GM12892 (cell line): ENCODE measurements around the gene RALA.
"Not testable (repeated sequence)": the region's sequence is repeated elsewhere in the genome, so short reads cannot be mapped to it uniquely, and the experiment has no call there.

Experiments used
- DNase-seq: peaks from one replicate; pipeline ENCODE4 v3.0.0; 2011; ENCODE audit not compliant: insufficient read length
- FAIRE-seq: peaks from 2 replicates; lab custom pipeline; 2011; peaks lifted over from hg19 to GRCh38; lab: Jason Lieb, UNC
- POLR2A ChIP-seq: IDR thresholded peaks from 2 replicates; pipeline ENCODE4 v1.6.1; 2011; ENCODE audit warnings: low read depth, low read length, control low read depth
- POLR2AphosphoS5 ChIP-seq: IDR thresholded peaks from 2 replicates; pipeline ENCODE4 v1.6.1; 2011; ENCODE audit warnings: low read depth, low read length, control low read depth
- TAF1 ChIP-seq: IDR thresholded peaks from 2 replicates; pipeline ENCODE4 v1.6.1; 2011; ENCODE audit warnings: low read depth, mild to moderate bottlenecking, control low read depth, low read length, borderline replicate concordance

Gene RALA

GRCh38 chr7:39674406-39674805 lies 51.0 kb downstream of the RALA start:
- TF ChIP-seq POLR2A (no peak), TAF1 (no peak), POLR2AphosphoS5 (no peak)
- no peak for FAIRE-seq
- no peak for DNase-seq

- TF ChIP-seq POLR2A (no peak), POLR2AphosphoS5 (no peak), TAF1 (no peak)
- no peak for FAIRE-seq
- no peak for DNase-seq
Measured at GRCh38 chr7:39676346-39676745, 53.0 kb downstream of the RALA start.

- DNase-seq: no peak
- TF ChIP-seq POLR2A (no peak), POLR2AphosphoS5 (no peak), TAF1 (no peak)
- no peak for FAIRE-seq
Measured at GRCh38 chr7:39678930-39679709, 55.7 kb downstream of the RALA start.

GRCh38 chr7:39679874-39680273 lies 56.5 kb downstream of the RALA start:
- not testable (repeated sequence) for FAIRE-seq, DNase-seq

- no peak for DNase-seq
Measured at GRCh38 chr7:39681887-39682441, 58.6 kb downstream of the RALA start.

GRCh38 chr7:39683216-39683845 lies 60.0 kb downstream of the RALA start:
- TF ChIP-seq POLR2AphosphoS5 (no peak), TAF1 (no peak), POLR2A (no peak)
- no peak for DNase-seq
- no peak for FAIRE-seq

More at GRCh38 chr7:39681887-39682441, 58.6 kb downstream of the RALA start:
- FAIRE-seq: no peak
- TF ChIP-seq POLR2AphosphoS5: no peak
- no peak for TF ChIP-seq TAF1
- TF ChIP-seq POLR2A: no peak

- no peak for FAIRE-seq
- no peak for TF ChIP-seq POLR2A
- no peak for TF ChIP-seq TAF1
- TF ChIP-seq POLR2AphosphoS5: no peak
- DNase-seq: no peak
Measured at GRCh38 chr7:39686261-39686924, 63.0 kb downstream of the RALA start.

GRCh38 chr7:39688611-39689480 lies 65.5 kb downstream of the RALA start:
- TF ChIP-seq POLR2A: no peak
- TF ChIP-seq TAF1: no peak
- TF ChIP-seq POLR2AphosphoS5: no peak
- DNase-seq (no peak), FAIRE-seq (no peak)

- no peak for FAIRE-seq
- TF ChIP-seq TAF1 (no peak), POLR2AphosphoS5 (no peak), POLR2A (no peak)
Measured at GRCh38 chr7:39691821-39692220, 68.4 kb downstream of the RALA start.

GRCh38 chr7:39693086-39693485 lies 69.7 kb downstream of the RALA start:
- FAIRE-seq: not testable (repeated sequence)

More at GRCh38 chr7:39691821-39692220, 68.4 kb downstream of the RALA start:
- DNase-seq: no peak

GRCh38 chr7:39693812-39694211 lies 70.4 kb downstream of the RALA start:
- DNase-seq: no peak
- no peak for TF ChIP-seq TAF1
- FAIRE-seq: no peak

More at GRCh38 chr7:39693086-39693485, 69.7 kb downstream of the RALA start:
- DNase-seq: not testable (repeated sequence)

- DNase-seq: no peak
- TF ChIP-seq TAF1: no peak
- no peak for TF ChIP-seq POLR2AphosphoS5
- TF ChIP-seq POLR2A: no peak
- no peak for FAIRE-seq
Measured at GRCh38 chr7:39695852-39696586, 72.6 kb downstream of the RALA start.
